ENCODE measurements around the gene EFL1. TPM values are rescaled to one million over a fixed set of nuclear protein-coding genes. Genes with fewer than 3 reads are reported as not detected.
"Not testable (repeated sequence)": the region's sequence is repeated elsewhere in the genome, so short reads cannot be mapped to it uniquely, and the experiment has no call there.

The EFL1 gene
- total RNA-seq, 1 experiment from 2014 or later, result 29.1 TPM

- BruUV-seq (replicated peaks); CTCF ChIA-PET; intact Hi-C loops (cut with micrococcal nuclease; ENCODE audit: unreplicated experiment); H3K36me3 Mint-ChIP-seq (ENCODE audit: insufficient read depth, unreplicated experiment); H3K4me1 Mint-ChIP-seq (ENCODE audit: low read depth, unreplicated experiment); H3K9me3 Mint-ChIP-seq (ENCODE audit: low read depth, unreplicated experiment); H3K27ac Mint-ChIP-seq (ENCODE audit: unreplicated experiment); DNase-seq; H3K4me3 Mint-ChIP-seq (ENCODE audit: low read depth, unreplicated experiment): not testable (repeated sequence)
- H3K27me3 Mint-ChIP-seq (ENCODE audit: unreplicated experiment), result peaks cover 38% of the 10 kb centered on the region
These were observed 19.9 kb upstream of the EFL1 start for GRCh38 chr15:82282386-82282785.

DNA sequence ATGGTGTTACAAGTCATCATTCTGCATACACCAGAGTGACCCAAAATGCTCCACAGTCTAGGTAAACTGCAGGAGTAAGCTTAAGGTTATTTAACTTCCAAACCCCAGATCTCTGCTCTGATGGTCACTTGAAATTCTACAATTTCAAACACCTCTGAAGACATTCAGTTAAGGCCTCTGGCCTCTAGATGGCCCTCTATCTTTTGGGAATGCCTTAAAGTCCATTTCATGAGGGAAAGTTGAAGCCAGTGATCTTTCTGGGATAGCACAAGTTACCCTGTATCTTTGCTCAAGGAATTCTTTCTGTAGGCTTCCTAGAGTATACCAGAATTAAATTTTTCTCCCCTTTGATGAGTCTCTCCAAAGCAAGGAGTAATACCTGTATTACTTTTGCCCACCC, 18.7 kb upstream of the EFL1 start:
- H3K4me3 Mint-ChIP-seq (ENCODE audit: low read depth, unreplicated experiment); BruUV-seq (replicated peaks); DNase-seq; H3K9me3 Mint-ChIP-seq (ENCODE audit: low read depth, unreplicated experiment); H3K4me1 Mint-ChIP-seq (ENCODE audit: low read depth, unreplicated experiment); intact Hi-C loops (cut with micrococcal nuclease; ENCODE audit: unreplicated experiment); H3K27ac Mint-ChIP-seq (ENCODE audit: unreplicated experiment); H3K36me3 Mint-ChIP-seq (ENCODE audit: insufficient read depth, unreplicated experiment); CTCF ChIA-PET: not testable (repeated sequence)
- H3K27me3 Mint-ChIP-seq (ENCODE audit: unreplicated experiment), result peaks cover 33% of the 10 kb centered on the region

GRCh38 chr15:82275410-82275809, 12.9 kb upstream of the EFL1 start:
- Mint-ChIP-seq H3K36me3 (ENCODE audit: insufficient read depth, unreplicated experiment) (no peaks in the 10 kb centered on the region), H3K4me3 (ENCODE audit: low read depth, unreplicated experiment) (no peak overlapping the region), H3K27me3 (ENCODE audit: unreplicated experiment) (peaks cover 24% of the 10 kb centered on the region), H3K9me3 (ENCODE audit: low read depth, unreplicated experiment) (no peaks in the 10 kb centered on the region), H3K4me1 (ENCODE audit: low read depth, unreplicated experiment) (no peaks in the 10 kb centered on the region), H3K27ac (ENCODE audit: unreplicated experiment) (no peak overlapping the region)
- CTCF ChIA-PET, result no interaction called here
- DNase-seq, result no peak
- intact Hi-C loops (cut with micrococcal nuclease; ENCODE audit: unreplicated experiment), result no loop called here
- TF ChIP-seq, protein P1, sequence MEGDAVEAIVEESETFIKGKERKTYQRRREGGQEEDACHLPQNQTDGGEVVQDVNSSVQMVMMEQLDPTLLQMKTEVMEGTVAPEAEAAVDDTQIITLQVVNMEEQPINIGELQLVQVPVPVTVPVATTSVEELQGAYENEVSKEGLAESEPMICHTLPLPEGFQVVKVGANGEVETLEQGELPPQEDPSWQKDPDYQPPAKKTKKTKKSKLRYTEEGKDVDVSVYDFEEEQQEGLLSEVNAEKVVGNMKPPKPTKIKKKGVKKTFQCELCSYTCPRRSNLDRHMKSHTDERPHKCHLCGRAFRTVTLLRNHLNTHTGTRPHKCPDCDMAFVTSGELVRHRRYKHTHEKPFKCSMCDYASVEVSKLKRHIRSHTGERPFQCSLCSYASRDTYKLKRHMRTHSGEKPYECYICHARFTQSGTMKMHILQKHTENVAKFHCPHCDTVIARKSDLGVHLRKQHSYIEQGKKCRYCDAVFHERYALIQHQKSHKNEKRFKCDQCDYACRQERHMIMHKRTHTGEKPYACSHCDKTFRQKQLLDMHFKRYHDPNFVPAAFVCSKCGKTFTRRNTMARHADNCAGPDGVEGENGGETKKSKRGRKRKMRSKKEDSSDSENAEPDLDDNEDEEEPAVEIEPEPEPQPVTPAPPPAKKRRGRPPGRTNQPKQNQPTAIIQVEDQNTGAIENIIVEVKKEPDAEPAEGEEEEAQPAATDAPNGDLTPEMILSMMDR (IDR thresholded peaks at IDR 0.05; ENCODE audit: unreplicated experiment), result no peak
- no TSS peak for BruUV-seq (replicated peaks)

DNA sequence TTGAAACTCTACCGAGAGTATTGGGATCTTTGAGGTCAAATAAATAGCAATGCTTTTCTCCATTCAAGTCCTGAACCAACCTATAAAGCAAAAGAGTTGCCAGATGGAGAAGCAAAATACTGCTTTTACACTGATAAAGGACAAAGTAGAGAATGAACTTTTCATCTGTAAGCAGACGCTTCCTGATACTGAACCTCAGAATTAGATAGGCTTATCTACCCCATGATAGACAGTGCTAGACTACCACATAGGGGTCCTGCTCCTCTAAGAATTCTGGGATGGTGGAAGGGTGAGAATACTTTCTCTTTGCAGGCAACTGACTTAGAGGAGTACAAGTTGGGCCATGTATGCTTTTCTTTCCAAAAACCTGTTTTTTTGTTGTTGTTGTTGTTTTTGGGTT, 9.6 kb upstream of the EFL1 start:
- BruUV-seq (replicated peaks), result no TSS peak
- no peak for DNase-seq
- H3K27me3 Mint-ChIP-seq (ENCODE audit: unreplicated experiment), result no peaks in the 10 kb centered on the region
- CTCF ChIA-PET, result no interaction called here
- no peak overlapping the region for H3K4me3 Mint-ChIP-seq (ENCODE audit: low read depth, unreplicated experiment)
- no peaks in the 10 kb centered on the region for H3K4me1 Mint-ChIP-seq (ENCODE audit: low read depth, unreplicated experiment)
- no peaks in the 10 kb centered on the region for H3K36me3 Mint-ChIP-seq (ENCODE audit: insufficient read depth, unreplicated experiment)
- H3K9me3 Mint-ChIP-seq (ENCODE audit: low read depth, unreplicated experiment), result no peaks in the 10 kb centered on the region
- no peak overlapping the region for H3K27ac Mint-ChIP-seq (ENCODE audit: unreplicated experiment)
- intact Hi-C loops (cut with micrococcal nuclease; ENCODE audit: unreplicated experiment), result no loop called here
- TF ChIP-seq, protein P1 (IDR thresholded peaks at IDR 0.05; ENCODE audit: unreplicated experiment), result no peak

DNA sequence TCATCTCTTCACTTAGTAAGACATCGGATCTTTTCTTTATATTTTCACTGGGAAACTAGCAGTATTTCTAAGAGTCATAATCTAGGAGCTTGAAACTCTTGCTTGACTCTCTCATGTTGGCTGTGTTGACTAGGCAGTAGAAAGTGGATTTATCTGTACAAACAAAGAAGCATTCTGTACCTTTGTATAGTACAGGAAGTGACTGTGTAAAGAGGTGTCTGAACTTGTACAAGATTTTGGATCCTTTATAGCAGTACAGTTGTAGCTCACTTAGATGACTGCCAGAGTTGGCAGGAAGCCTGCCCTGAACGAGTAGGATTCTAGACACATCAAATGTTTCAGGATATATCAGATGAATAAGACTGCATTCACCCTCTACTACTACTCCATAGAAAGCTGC, 5.9 kb upstream of the EFL1 start:
- H3K9me3 Mint-ChIP-seq (ENCODE audit: low read depth, unreplicated experiment); H3K27me3 Mint-ChIP-seq (ENCODE audit: unreplicated experiment); H3K4me1 Mint-ChIP-seq (ENCODE audit: low read depth, unreplicated experiment); DNase-seq; H3K4me3 Mint-ChIP-seq (ENCODE audit: low read depth, unreplicated experiment); H3K36me3 Mint-ChIP-seq (ENCODE audit: insufficient read depth, unreplicated experiment); H3K27ac Mint-ChIP-seq (ENCODE audit: unreplicated experiment); intact Hi-C loops (cut with micrococcal nuclease; ENCODE audit: unreplicated experiment); BruUV-seq (replicated peaks): not testable (repeated sequence)
- CTCF ChIA-PET, result interaction anchor here (0.6 kb wide), 1 partner anchor 699 kb away, joined by 3 read pairs; no protein-coding TSS in a partner anchor

DNA sequence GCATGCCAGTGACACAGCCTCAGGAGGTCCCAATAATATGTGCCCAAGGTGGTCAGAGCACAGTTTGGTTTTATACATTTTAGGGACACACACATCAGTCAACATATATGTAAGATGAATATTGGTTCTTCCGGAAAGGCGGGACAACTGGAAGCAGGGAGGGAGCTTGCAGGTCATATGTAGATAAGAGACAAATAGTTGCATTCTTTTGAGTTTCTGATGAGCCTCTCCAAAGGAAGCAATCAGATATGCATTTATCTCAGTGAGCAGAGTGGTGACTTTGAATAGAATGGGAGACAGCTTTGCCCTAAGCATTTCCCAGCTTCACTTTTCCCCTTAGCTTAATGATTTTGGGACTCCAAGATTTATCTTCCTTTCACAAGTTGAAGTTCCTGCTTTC, 4.6 kb upstream of the EFL1 start:
- DNase-seq; H3K27me3 Mint-ChIP-seq (ENCODE audit: unreplicated experiment); CTCF ChIA-PET; H3K27ac Mint-ChIP-seq (ENCODE audit: unreplicated experiment); BruUV-seq (replicated peaks); H3K4me3 Mint-ChIP-seq (ENCODE audit: low read depth, unreplicated experiment); H3K9me3 Mint-ChIP-seq (ENCODE audit: low read depth, unreplicated experiment); H3K4me1 Mint-ChIP-seq (ENCODE audit: low read depth, unreplicated experiment); intact Hi-C loops (cut with micrococcal nuclease; ENCODE audit: unreplicated experiment): not testable (repeated sequence)
- H3K36me3 Mint-ChIP-seq (ENCODE audit: insufficient read depth, unreplicated experiment), result peaks cover 14% of the 10 kb centered on the region
